IMR-90 (cell line): ENCODE results near the gene SLC12A7.

ENCODE experiments used
- CTCF ChIP-seq: conservative IDR thresholded peaks from 2 replicates; pipeline ENCODE4 v1.5.1; 2012; ENCODE audit warnings: mild to moderate bottlenecking, low read depth, low read length, improper control_type of control experiment
- FOS ChIP-seq: fragments of 150-350 bp; IDR thresholded peaks from 2 replicates; pipeline ENCODE4 v1.6.1; 2016; ENCODE audit warnings: low read depth, low read length
- MAZ ChIP-seq: IDR thresholded peaks from 2 replicates; pipeline ENCODE4 v1.6.1; 2012; ENCODE audit warnings: low read depth, mild to moderate bottlenecking, low read length, improper control_type of control experiment, moderate library complexity, borderline replicate concordance

- TF ChIP-seq CTCF (no peak), MAZ (no peak), FOS (no peak)
Observed at GRCh38 chr5:1031306-1031959, 80.4 kb downstream of the SLC12A7 start.
